SK-N-SH (cell line): Measurements from ENCODE around the gene MMAB. TPM values are rescaled to one million over a fixed set of nuclear protein-coding genes. Genes with fewer than 3 reads are reported as not detected.

ENCODE experiments used
- CTCF ChIA-PET: fragments of 300-600, 350-600 bp; formaldehyde crosslinking; extraction: SDS; loops from one replicate; lab custom pipeline; 2021; lab: Yijun Ruan, JAX
- POLR2A ChIA-PET: fragments of 350-600 bp; sonication (Branson Sonifier 250); formaldehyde crosslinking; extraction: SDS; loops from one replicate; lab custom pipeline; 2020; ENCODE audit warnings: antibody characterized with exemption, inconsistent platforms; lab: Yijun Ruan, JAX
- DNase-seq: peaks from one replicate; pipeline ENCODE4 v3.0.0; 2012
- H2AFZ ChIP-seq: fragments of 200-600 bp; sonication (generic); 2 replicates; pipeline ENCODE4 v1.8.1; 2016; ENCODE audit warnings: antibody characterized with exemption, mild to moderate bottlenecking, low read depth
- H3F3A ChIP-seq: fragments of 200-600 bp; sonication (generic); replicated peaks from 2 replicates; pipeline ENCODE3; 2016; ENCODE audit warnings: antibody characterized with exemption, mild to moderate bottlenecking; ENCODE audit not compliant: insufficient read depth
- H3K27ac ChIP-seq, 2 experiments: fragments of 200-500 bp in 1 of 2; fragments of 200-600 bp in 1 of 2; sonication (Bioruptor generic) in 1 of 2; sonication (generic), shearing (Covaris generic) in 1 of 2; 2 replicates each; pipeline versions ENCODE4 v1.5.1 to v1.6.1; 2014 to 2016; ENCODE audit warnings: low read depth in 2 of 2, inconsistent platforms in 1 of 2, low read length in 1 of 2, mild to moderate bottlenecking in 1 of 2, mixed read lengths in 1 of 2
- H3K27me3 ChIP-seq: fragments of 200-600 bp; sonication (generic), shearing (Covaris generic); 2 replicates; pipeline ENCODE4 v1.6.1; 2016; ENCODE audit warnings: mixed run types; ENCODE audit not compliant: insufficient read depth
- H3K36me3 ChIP-seq, 2 experiments: fragments of 200-500 bp in 1 of 2; fragments of 200-600 bp in 1 of 2; sonication (Bioruptor generic) in 1 of 2; sonication (generic) in 1 of 2; replicated peaks in 1 of 2; 2 replicates each; pipeline versions ENCODE3 to v1.5.1; 2014 to 2016; ENCODE audit warnings: low read length in 1 of 2, mild to moderate bottlenecking in 1 of 2; ENCODE audit not compliant: insufficient read depth in 2 of 2, control insufficient read depth in 1 of 2
- H3K4me1 ChIP-seq, 2 experiments: fragments of 200-500 bp in 1 of 2; fragments of 200-600 bp in 1 of 2; sonication (Bioruptor generic) in 1 of 2; sonication (generic), shearing (Covaris generic) in 1 of 2; 2 replicates each; pipeline versions ENCODE4 v1.5.1 to v1.6.1; 2014 to 2016; ENCODE audit warnings: low read depth in 1 of 2, low read length in 1 of 2, mixed run types in 1 of 2; ENCODE audit not compliant: insufficient read depth in 2 of 2, control insufficient read depth in 1 of 2
- H3K4me2 ChIP-seq: fragments of 200-600 bp; sonication (generic), shearing (Covaris generic); 2 replicates; pipeline ENCODE4 v1.6.1; 2017; ENCODE audit warnings: mixed run types
- H3K4me3 ChIP-seq, 2 experiments: fragments of 200-500 bp in 1 of 2; fragments of 200-600 bp in 1 of 2; sonication (Bioruptor generic) in 1 of 2; sonication (generic), shearing (Covaris generic) in 1 of 2; 2 replicates each; pipeline versions ENCODE4 v1.5.1 to v1.8.1; 2014 to 2016; ENCODE audit warnings: low read depth in 2 of 2, inconsistent platforms in 1 of 2, low read length in 1 of 2, mild to moderate bottlenecking in 1 of 2, mixed read lengths in 1 of 2, moderate library complexity in 1 of 2
- H3K79me2 ChIP-seq: fragments of 200-600 bp; sonication (generic); 2 replicates; pipeline ENCODE4 v1.8.1; 2017; ENCODE audit warnings: mild to moderate bottlenecking; ENCODE audit not compliant: insufficient read depth
- H3K9ac ChIP-seq: fragments of 200-600 bp; sonication (generic); 2 replicates; pipeline ENCODE4 v1.6.1; 2017; ENCODE audit warnings: mixed run types
- H3K9me2 ChIP-seq: fragments of 200-600 bp; sonication (generic); 2 replicates; pipeline ENCODE4 v1.6.1; 2017; ENCODE audit warnings: mixed run types
- H3K9me3 ChIP-seq: fragments of 200-600 bp; sonication (generic); 2 replicates; pipeline ENCODE4 v1.6.1; 2017; ENCODE audit warnings: mixed run types, mild to moderate bottlenecking, moderate library complexity
- H4K20me1 ChIP-seq: fragments of 200-600 bp; sonication (generic); 2 replicates; pipeline ENCODE4 v1.6.1; 2017; ENCODE audit warnings: mild to moderate bottlenecking, mixed run types; ENCODE audit not compliant: insufficient read depth
- CTCF ChIP-seq: fragments of 200-600 bp; sonication (generic); IDR thresholded peaks from 2 replicates; pipeline ENCODE4 v1.6.1; 2017; ENCODE audit warnings: antibody characterized with exemption, mild to moderate bottlenecking, moderate library complexity
- EZH2phosphoT487 ChIP-seq: fragments of 200-600 bp; sonication (generic); IDR thresholded peaks from 2 replicates; pipeline ENCODE4 v1.6.1; 2017; ENCODE audit warnings: low read depth, mixed run types, mild to moderate bottlenecking, antibody characterized with exemption, moderate library complexity, borderline replicate concordance
- FOXM1 ChIP-seq: IDR thresholded peaks from 2 replicates; pipeline ENCODE4 v1.4.0; 2012; ENCODE audit warnings: low read depth, mild to moderate bottlenecking
- GATA2 ChIP-seq: sonication (generic); formaldehyde crosslinking; IDR thresholded peaks from 2 replicates; pipeline ENCODE4 v1.5.0; 2020; ENCODE audit warnings: mild to moderate bottlenecking, missing genetic modification reagents
- MAX ChIP-seq: IDR thresholded peaks from 2 replicates; pipeline ENCODE4 v1.4.0; 2012; ENCODE audit warnings: low read depth
- MEF2A ChIP-seq: IDR thresholded peaks from 2 replicates; pipeline ENCODE4 v1.4.0; 2012; ENCODE audit warnings: low read depth, borderline replicate concordance
- PBX3 ChIP-seq: IDR thresholded peaks from 2 replicates; pipeline ENCODE4; 2012
- POLR2AphosphoS5 ChIP-seq: IDR thresholded peaks from 2 replicates; pipeline ENCODE4 v1.6.1; 2012; ENCODE audit warnings: low read depth, low read length
- RAD21 ChIP-seq: IDR thresholded peaks from 2 replicates; pipeline ENCODE4 v1.6.1; 2012; ENCODE audit warnings: mild to moderate bottlenecking, low read length
- RCOR1 ChIP-seq: fragments of 150-350 bp; IDR thresholded peaks from 2 replicates; pipeline ENCODE4 v1.6.1; 2017; ENCODE audit warnings: antibody characterized with exemption, low read length
- REST ChIP-seq: IDR thresholded peaks from 2 replicates; pipeline ENCODE4 v1.6.1; 2012; ENCODE audit warnings: mild to moderate bottlenecking, low read depth, low read length, moderate library complexity
- RXRA ChIP-seq: IDR thresholded peaks from 2 replicates; pipeline ENCODE4 v1.4.0; 2012; ENCODE audit warnings: low read depth, mild to moderate bottlenecking, borderline replicate concordance
- TEAD4 ChIP-seq: IDR thresholded peaks from 2 replicates; pipeline ENCODE4 v1.4.0; 2012; ENCODE audit warnings: mild to moderate bottlenecking, borderline replicate concordance; ENCODE audit not compliant: insufficient read depth
- USF2 ChIP-seq: fragments of 150-350 bp; IDR thresholded peaks from 2 replicates; pipeline ENCODE4 v1.6.1; 2017; ENCODE audit warnings: antibody characterized with exemption, low read length, low read depth, borderline replicate concordance
- ZBTB33 ChIP-seq: IDR thresholded peaks from 2 replicates; pipeline ENCODE4 v1.4.0; 2012; ENCODE audit warnings: low read depth, borderline replicate concordance
- WGBS: methylation state at CpG from one replicate; pipeline ENCODE4 v1.1.6; 2017; ENCODE audit warnings: low lambda C conversion rate; 5-methylcytosine and 5-hydroxymethylcytosine counted together
- polyA plus RNA-seq, 3 experiments: library from polyadenylated mRNA; depleted of rRNA; stranded (reverse); fragments of >200 nt; gene quantifications; 2 replicates each; pipeline ENCODE4 v1.2.3, GENCODE V29; 2012

MMAB gene
- polyA plus RNA-seq, 1 of the 3 experiments (the other 2 are of a cell fraction) = 15.9 TPM

- peaks cover 0 to 14% of the 10 kb centered on the region in 2 experiments; a peak in 2 of 4 replicates for H3K4me1 ChIP-seq
- H4K20me1 ChIP-seq = no peaks in the 10 kb centered on the region
- peaks cover 10 to 34% of the 10 kb centered on the region in 2 experiments for H3K36me3 ChIP-seq
- TF ChIP-seq PBX3 = no peak
- TF ChIP-seq RCOR1 = no peak
- TF ChIP-seq FOXM1 = no peak
- TF ChIP-seq RXRA = no peak
- TF ChIP-seq GATA2 (CRISPR knock-in tag) = no peak
- no peak for TF ChIP-seq CTCF
- no peak for TF ChIP-seq ZBTB33
- no peak for TF ChIP-seq MAX
- TF ChIP-seq MEF2A = no peak
- no peak for TF ChIP-seq RAD21
- no peak for TF ChIP-seq EZH2phosphoT487
- no peak for TF ChIP-seq POLR2AphosphoS5
- TF ChIP-seq REST = no peak
- no peak for TF ChIP-seq USF2
- no peak for TF ChIP-seq TEAD4
- H3K27ac ChIP-seq = no peak overlapping the region
- no peak for DNase-seq
- no peaks in the 10 kb centered on the region for H3K27me3 ChIP-seq
- no peaks in the 10 kb centered on the region for H3F3A ChIP-seq
- ChIA-PET POLR2A (no interaction called here), CTCF (interaction anchor here (0.6 to 1.7 kb wide), 5 partner anchors 14 to 76 kb away, joined by 3 to 6 read pairs (median 5); no protein-coding TSS in a partner anchor)
- no peak overlapping the region for H3K9ac ChIP-seq
- H3K79me2 ChIP-seq = no peaks in the 10 kb centered on the region
- no peak overlapping the region for H3K4me2 ChIP-seq
- no peak overlapping the region for H2AFZ ChIP-seq
- H3K4me3 ChIP-seq = no peak overlapping the region
- no peaks in the 10 kb centered on the region for H3K9me2 ChIP-seq
- H3K9me3 ChIP-seq = no peaks in the 10 kb centered on the region
- WGBS = 77% methylated on average over 3 of the region's 3 CpGs
Observed at GRCh38 chr12:109575683-109576082, 2.4 kb upstream of the MMAB start.
